ENCODE measurements around the gene KCNMB2. TPM values are rescaled to one million over a fixed set of nuclear protein-coding genes. Genes with fewer than 3 reads are reported as not detected.

KCNMB2 gene
- total RNA-seq, 1 experiment from 2014 or later, result not detected

DNA sequence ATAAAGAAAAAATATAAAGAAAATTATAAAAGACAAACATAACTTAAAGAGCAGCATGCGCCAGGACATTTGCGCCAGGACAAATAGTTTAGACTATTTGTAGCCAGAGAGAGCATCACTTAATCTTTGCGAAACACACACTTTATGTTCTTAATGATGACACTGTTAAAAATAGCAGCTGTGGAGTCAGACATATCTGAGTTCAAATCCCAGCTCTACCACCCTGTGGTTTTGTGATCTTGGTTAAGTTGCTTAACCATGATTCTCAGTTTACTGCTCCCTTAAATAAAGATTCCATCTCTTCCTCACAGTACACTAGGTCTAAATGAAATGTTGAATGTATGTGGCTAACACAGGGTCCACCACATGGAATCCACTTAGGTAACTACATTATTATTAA, 31.4 kb downstream of the KCNMB2 start:
- no TSS peak for BruUV-seq (replicated peaks)
- Histone ChIP-seq H3K27ac (ENCODE audit: low read length) (no peak overlapping the region), H3K27me3 (ENCODE audit: low read length) (peaks cover 3% of the 10 kb centered on the region; the same call in 1 of the 2 replicates), H3K4me1 (ENCODE audit: insufficient read depth, low read length) (no peaks in the 10 kb centered on the region), H3K9me2 (replicated peaks; ENCODE audit: low read length) (no peaks in the 10 kb centered on the region), H3K79me2 (ENCODE audit: low read length) (no peaks in the 10 kb centered on the region), H3K4me3 (ENCODE audit: low read length) (no peak overlapping the region), H2AFZ (ENCODE audit: low read length) (no peak overlapping the region), H3K4me2 (ENCODE audit: low read length) (no peak overlapping the region), H3F3A (ENCODE audit: low read length, unreplicated experiment) (no peaks in the 10 kb centered on the region), H3K36me3 (ENCODE audit: low read depth, low read length) (no peaks in the 10 kb centered on the region), H3K9me3 (ENCODE audit: low read length) (no peaks in the 10 kb centered on the region), H4K20me1 (ENCODE audit: low read length) (no peaks in the 10 kb centered on the region), H3K9ac (ENCODE audit: low read length) (no peak overlapping the region)
- ATAC-seq, result no peak
- DNase-seq, result no peak
- ChIA-PET CTCF (no interaction called here), POLR2A (ENCODE audit: unreplicated experiment) (no interaction called here)
- TF ChIP-seq, protein P1, sequence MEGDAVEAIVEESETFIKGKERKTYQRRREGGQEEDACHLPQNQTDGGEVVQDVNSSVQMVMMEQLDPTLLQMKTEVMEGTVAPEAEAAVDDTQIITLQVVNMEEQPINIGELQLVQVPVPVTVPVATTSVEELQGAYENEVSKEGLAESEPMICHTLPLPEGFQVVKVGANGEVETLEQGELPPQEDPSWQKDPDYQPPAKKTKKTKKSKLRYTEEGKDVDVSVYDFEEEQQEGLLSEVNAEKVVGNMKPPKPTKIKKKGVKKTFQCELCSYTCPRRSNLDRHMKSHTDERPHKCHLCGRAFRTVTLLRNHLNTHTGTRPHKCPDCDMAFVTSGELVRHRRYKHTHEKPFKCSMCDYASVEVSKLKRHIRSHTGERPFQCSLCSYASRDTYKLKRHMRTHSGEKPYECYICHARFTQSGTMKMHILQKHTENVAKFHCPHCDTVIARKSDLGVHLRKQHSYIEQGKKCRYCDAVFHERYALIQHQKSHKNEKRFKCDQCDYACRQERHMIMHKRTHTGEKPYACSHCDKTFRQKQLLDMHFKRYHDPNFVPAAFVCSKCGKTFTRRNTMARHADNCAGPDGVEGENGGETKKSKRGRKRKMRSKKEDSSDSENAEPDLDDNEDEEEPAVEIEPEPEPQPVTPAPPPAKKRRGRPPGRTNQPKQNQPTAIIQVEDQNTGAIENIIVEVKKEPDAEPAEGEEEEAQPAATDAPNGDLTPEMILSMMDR (conservative IDR thresholded peaks at IDR 0.05; ENCODE audit: low read depth, low read length), result no peak
- TF ChIP-seq EZH2phosphoT487 (IDR thresholded peaks at IDR 0.05; ENCODE audit: borderline replicate concordance, low read length), result no peak
- TF ChIP-seq EZH2 (IDR thresholded peaks at IDR 0.05; ENCODE audit: low read length, unreplicated experiment), result no peak
- intact Hi-C loops (cut with micrococcal nuclease), result no loop called here

DNA sequence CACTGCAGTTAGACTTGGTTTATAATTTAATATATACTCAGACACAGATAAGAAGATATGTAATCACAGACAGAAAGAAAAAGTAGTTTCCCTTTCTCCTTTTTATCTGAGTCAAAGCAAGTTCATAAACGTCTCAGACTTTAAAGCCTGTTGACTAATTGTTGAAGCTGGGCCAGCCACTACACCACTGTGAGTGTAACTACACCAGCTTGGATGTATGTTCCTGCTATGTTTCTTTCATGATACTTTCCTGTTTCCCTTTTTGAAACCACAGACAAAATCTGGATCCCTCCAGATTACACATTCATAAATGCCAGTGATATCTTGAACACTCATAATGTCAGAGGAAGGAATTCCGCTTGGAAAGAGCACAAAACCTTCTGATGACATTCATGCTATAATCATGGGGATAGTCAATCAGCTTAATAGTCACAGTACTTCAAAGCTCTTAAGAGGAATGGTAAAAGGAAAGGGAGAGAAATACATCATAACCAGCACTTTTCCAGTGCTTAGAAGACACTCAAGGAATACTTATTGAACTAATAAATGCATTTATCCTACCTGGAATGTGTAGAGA, 32.0 kb downstream of the KCNMB2 start:
- Histone ChIP-seq H3K27ac (ENCODE audit: low read length) (no peak overlapping the region), H3K4me2 (ENCODE audit: low read length) (no peak overlapping the region), H3K27me3 (ENCODE audit: low read length) (peaks cover 6% of the 10 kb centered on the region; the same call in 1 of the 2 replicates), H3K4me1 (ENCODE audit: insufficient read depth, low read length) (no peaks in the 10 kb centered on the region), H3K9ac (ENCODE audit: low read length) (no peak overlapping the region), H3K4me3 (ENCODE audit: low read length) (no peak overlapping the region), H3K9me3 (ENCODE audit: low read length) (no peaks in the 10 kb centered on the region), H4K20me1 (ENCODE audit: low read length) (no peaks in the 10 kb centered on the region), H3F3A (ENCODE audit: low read length, unreplicated experiment) (no peaks in the 10 kb centered on the region), H3K79me2 (ENCODE audit: low read length) (no peaks in the 10 kb centered on the region), H3K9me2 (replicated peaks; ENCODE audit: low read length) (no peaks in the 10 kb centered on the region), H3K36me3 (ENCODE audit: low read depth, low read length) (no peaks in the 10 kb centered on the region), H2AFZ (ENCODE audit: low read length) (no peak overlapping the region)
- no TSS peak for BruUV-seq (replicated peaks)
- TF ChIP-seq, protein P1 (conservative IDR thresholded peaks at IDR 0.05; ENCODE audit: low read depth, low read length), result no peak
- no peak for TF ChIP-seq EZH2 (IDR thresholded peaks at IDR 0.05; ENCODE audit: low read length, unreplicated experiment)
- no peak for TF ChIP-seq EZH2phosphoT487 (IDR thresholded peaks at IDR 0.05; ENCODE audit: borderline replicate concordance, low read length)
- CTCF ChIA-PET, result no interaction called here
- ATAC-seq, result no peak
- DNase-seq, result no peak
- intact Hi-C loops (cut with micrococcal nuclease), result no loop called here
- POLR2A ChIA-PET (ENCODE audit: unreplicated experiment), result no interaction called here

DNA sequence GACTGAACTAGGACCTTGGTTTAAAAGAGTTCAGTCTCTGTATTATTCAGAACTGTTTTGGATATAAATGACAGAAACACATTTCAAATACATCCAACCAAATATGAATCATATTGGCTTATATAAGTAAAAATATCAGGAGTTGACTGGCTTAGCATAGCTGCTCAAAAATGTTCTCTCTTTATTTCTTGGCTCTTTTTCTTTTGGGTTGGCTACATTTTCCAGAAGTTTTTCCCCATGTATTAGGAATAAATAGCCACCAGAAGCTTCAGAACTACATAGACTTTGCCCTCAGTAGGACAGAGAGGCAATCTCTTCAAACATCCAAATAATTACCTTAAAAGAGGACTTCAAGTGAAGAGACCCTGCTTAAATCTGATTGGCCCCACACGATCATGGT, 32.7 kb downstream of the KCNMB2 start:
- Histone ChIP-seq H3K4me1 (ENCODE audit: insufficient read depth, low read length) (no peaks in the 10 kb centered on the region), H3K36me3 (ENCODE audit: low read depth, low read length) (no peaks in the 10 kb centered on the region), H3K9me2 (replicated peaks; ENCODE audit: low read length) (no peaks in the 10 kb centered on the region), H3K4me2 (ENCODE audit: low read length) (no peak overlapping the region), H4K20me1 (ENCODE audit: low read length) (no peaks in the 10 kb centered on the region), H3K9ac (ENCODE audit: low read length) (no peak overlapping the region), H2AFZ (ENCODE audit: low read length) (no peak overlapping the region), H3K27me3 (ENCODE audit: low read length) (peaks cover 8% of the 10 kb centered on the region; the same call in 1 of the 2 replicates), H3F3A (ENCODE audit: low read length, unreplicated experiment) (no peaks in the 10 kb centered on the region), H3K9me3 (ENCODE audit: low read length) (no peaks in the 10 kb centered on the region), H3K79me2 (ENCODE audit: low read length) (no peaks in the 10 kb centered on the region), H3K4me3 (ENCODE audit: low read length) (no peak overlapping the region), H3K27ac (ENCODE audit: low read length) (no peak overlapping the region)
- ATAC-seq, result no peak
- TF ChIP-seq, protein P1 (conservative IDR thresholded peaks at IDR 0.05; ENCODE audit: low read depth, low read length), result no peak
- TF ChIP-seq EZH2 (IDR thresholded peaks at IDR 0.05; ENCODE audit: low read length, unreplicated experiment) (no peak), EZH2phosphoT487 (IDR thresholded peaks at IDR 0.05; ENCODE audit: borderline replicate concordance, low read length) (no peak)
- no peak for DNase-seq
- no TSS peak for BruUV-seq (replicated peaks)
- ChIA-PET POLR2A (ENCODE audit: unreplicated experiment) (no interaction called here), CTCF (no interaction called here)
- intact Hi-C loops (cut with micrococcal nuclease), result no loop called here
